NCI-H2029 (cell line): Measurements from ENCODE around the gene OGFOD2.
A peak's percentile ranks its signal among the peaks of the same experiment; 100 is the strongest.
"Not testable (repeated sequence)": the region's sequence is repeated elsewhere in the genome, so short reads cannot be mapped to it uniquely, and the experiment has no call there.

ENCODE experiments used
- DNase-seq: peaks from one replicate; lab custom pipeline; 2025; lab: John Stamatoyannopoulos, UW

Gene OGFOD2

GRCh38 chr12:122974892-122975789 lies at the start of gene OGFOD2:
Gene OGFOD2 (plus strand): TSS chr12:122975244. CDS start chr12:122975252, 8 bp downstream.
- DNase-seq = peak; percentile 91

GRCh38 chr12:122927756-122928403 lies 47.2 kb upstream of the OGFOD2 start:
- DNase-seq = no peak

GRCh38 chr12:122928404-122929147 lies 46.5 kb upstream of the OGFOD2 start:
- DNase-seq = no peak

- DNase-seq = no peak
These were observed 45.9 kb upstream of the OGFOD2 start for GRCh38 chr12:122929148-122929538.

GRCh38 chr12:122929812-122930211 lies 45.2 kb upstream of the OGFOD2 start:
- DNase-seq = no peak

GRCh38 chr12:122932207-122932606 lies 42.8 kb upstream of the OGFOD2 start:
- DNase-seq = no peak

- no peak for DNase-seq
These were observed 40.3 kb upstream of the OGFOD2 start for GRCh38 chr12:122934722-122935121.

- DNase-seq = no peak
These were observed 39.7 kb upstream of the OGFOD2 start for GRCh38 chr12:122935318-122935717.

GRCh38 chr12:122937622-122938091 lies 37.4 kb upstream of the OGFOD2 start:
- DNase-seq = no peak

- no peak for DNase-seq
These were observed 35.9 kb upstream of the OGFOD2 start for GRCh38 chr12:122939125-122939524.

- not testable (repeated sequence) for DNase-seq
These were observed 33.7 kb upstream of the OGFOD2 start for GRCh38 chr12:122941351-122941750.

GRCh38 chr12:122942637-122943036 lies 32.4 kb upstream of the OGFOD2 start:
- no peak for DNase-seq

- DNase-seq = no peak
These were observed 31.8 kb upstream of the OGFOD2 start for GRCh38 chr12:122943196-122943595.

GRCh38 chr12:122944605-122945592 lies 30.1 kb upstream of the OGFOD2 start:
- DNase-seq = no peak

- no peak for DNase-seq
These were observed 28.2 kb upstream of the OGFOD2 start for GRCh38 chr12:122946690-122947341.

- no peak for DNase-seq
These were observed 27.7 kb upstream of the OGFOD2 start for GRCh38 chr12:122947352-122947792.

- no peak for DNase-seq
These were observed 26.4 kb upstream of the OGFOD2 start for GRCh38 chr12:122948605-122949004.

- DNase-seq = no peak
These were observed 25.6 kb upstream of the OGFOD2 start for GRCh38 chr12:122949405-122949804.

GRCh38 chr12:122949816-122950675 lies 25.0 kb upstream of the OGFOD2 start:
- no peak for DNase-seq

GRCh38 chr12:122951406-122951805 lies 23.6 kb upstream of the OGFOD2 start:
- no peak for DNase-seq
